ENCODE results near the gene LEFTY2.

LEFTY2 gene

GRCh38 chr1:225946803-225947202, 5.8 kb upstream of the LEFTY2 start:
- Histone ChIP-seq H3K27me3 (ENCODE audit: low read length) (no peaks in the 10 kb centered on the region), H3K9me3 (ENCODE audit: insufficient read depth, low read length) (no peaks in the 10 kb centered on the region), H3K4me2 (ENCODE audit: low read depth, low read length, poor library complexity, severe bottlenecking) (no peak overlapping the region), H3K4me3 (ENCODE audit: insufficient read depth, low read length, poor library complexity, severe bottlenecking) (no peak overlapping the region), H2AFZ (ENCODE audit: low read depth, low read length, severe bottlenecking) (no peak overlapping the region), H3K79me2 (ENCODE audit: insufficient read depth, low read length) (no peaks in the 10 kb centered on the region), H3K9me2 (replicated peaks; ENCODE audit: insufficient read depth, low read length) (no peaks in the 10 kb centered on the region), H3F3A (ENCODE audit: insufficient read depth) (peaks cover 3% of the 10 kb centered on the region; the same call in 1 of the 2 replicates), H3K27ac (ENCODE audit: low read depth, low read length) (no peak overlapping the region), H3K36me3 (ENCODE audit: low read length) (no peaks in the 10 kb centered on the region), H3K9ac (ENCODE audit: low read length) (no peak overlapping the region), H4K20me1 (ENCODE audit: low read depth, low read length) (no peaks in the 10 kb centered on the region)
- no peak for TF ChIP-seq EZH2phosphoT487 (conservative IDR thresholded peaks at IDR 0.05; ENCODE audit: low read length)
- TF ChIP-seq, protein P1, sequence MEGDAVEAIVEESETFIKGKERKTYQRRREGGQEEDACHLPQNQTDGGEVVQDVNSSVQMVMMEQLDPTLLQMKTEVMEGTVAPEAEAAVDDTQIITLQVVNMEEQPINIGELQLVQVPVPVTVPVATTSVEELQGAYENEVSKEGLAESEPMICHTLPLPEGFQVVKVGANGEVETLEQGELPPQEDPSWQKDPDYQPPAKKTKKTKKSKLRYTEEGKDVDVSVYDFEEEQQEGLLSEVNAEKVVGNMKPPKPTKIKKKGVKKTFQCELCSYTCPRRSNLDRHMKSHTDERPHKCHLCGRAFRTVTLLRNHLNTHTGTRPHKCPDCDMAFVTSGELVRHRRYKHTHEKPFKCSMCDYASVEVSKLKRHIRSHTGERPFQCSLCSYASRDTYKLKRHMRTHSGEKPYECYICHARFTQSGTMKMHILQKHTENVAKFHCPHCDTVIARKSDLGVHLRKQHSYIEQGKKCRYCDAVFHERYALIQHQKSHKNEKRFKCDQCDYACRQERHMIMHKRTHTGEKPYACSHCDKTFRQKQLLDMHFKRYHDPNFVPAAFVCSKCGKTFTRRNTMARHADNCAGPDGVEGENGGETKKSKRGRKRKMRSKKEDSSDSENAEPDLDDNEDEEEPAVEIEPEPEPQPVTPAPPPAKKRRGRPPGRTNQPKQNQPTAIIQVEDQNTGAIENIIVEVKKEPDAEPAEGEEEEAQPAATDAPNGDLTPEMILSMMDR (IDR thresholded peaks at IDR 0.05; ENCODE audit: insufficient read depth, low read length, poor library complexity, severe bottlenecking) = no peak

- Histone ChIP-seq H3K9me3 (ENCODE audit: insufficient read depth, low read length) (no peaks in the 10 kb centered on the region), H3K4me2 (ENCODE audit: low read depth, low read length, poor library complexity, severe bottlenecking) (no peak overlapping the region), H3K4me3 (ENCODE audit: insufficient read depth, low read length, poor library complexity, severe bottlenecking) (no peak overlapping the region), H3K79me2 (ENCODE audit: insufficient read depth, low read length) (no peaks in the 10 kb centered on the region), H2AFZ (ENCODE audit: low read depth, low read length, severe bottlenecking) (no peak overlapping the region), H3K9me2 (replicated peaks; ENCODE audit: insufficient read depth, low read length) (no peaks in the 10 kb centered on the region), H3F3A (ENCODE audit: insufficient read depth) (peaks cover 3% of the 10 kb centered on the region; the same call in 1 of the 2 replicates), H3K27ac (ENCODE audit: low read depth, low read length) (no peak overlapping the region), H3K9ac (ENCODE audit: low read length) (no peak overlapping the region), H4K20me1 (ENCODE audit: low read depth, low read length) (no peaks in the 10 kb centered on the region), H3K36me3 (ENCODE audit: low read length) (no peaks in the 10 kb centered on the region), H3K27me3 (ENCODE audit: low read length) (no peaks in the 10 kb centered on the region)
- TF ChIP-seq, protein P1 (IDR thresholded peaks at IDR 0.05; ENCODE audit: insufficient read depth, low read length, poor library complexity, severe bottlenecking) = no peak
- no peak for TF ChIP-seq EZH2phosphoT487 (conservative IDR thresholded peaks at IDR 0.05; ENCODE audit: low read length)
These were observed 5.1 kb upstream of the LEFTY2 start for GRCh38 chr1:225946082-225946620.

GRCh38 chr1:225945564-225945963, 4.5 kb upstream of the LEFTY2 start:
- Histone ChIP-seq H3K27me3 (ENCODE audit: low read length) (no peaks in the 10 kb centered on the region), H3K4me2 (ENCODE audit: low read depth, low read length, poor library complexity, severe bottlenecking) (no peak overlapping the region)

More at GRCh38 chr1:225945564-225945963, 4.5 kb upstream of the LEFTY2 start:
- Histone ChIP-seq H3K79me2 (ENCODE audit: insufficient read depth, low read length) (no peaks in the 10 kb centered on the region), H3F3A (ENCODE audit: insufficient read depth) (peaks cover 3% of the 10 kb centered on the region; the same call in 1 of the 2 replicates), H3K9me3 (ENCODE audit: insufficient read depth, low read length) (no peaks in the 10 kb centered on the region), H3K27ac (ENCODE audit: low read depth, low read length) (no peak overlapping the region), H4K20me1 (ENCODE audit: low read depth, low read length) (no peaks in the 10 kb centered on the region), H3K4me3 (ENCODE audit: insufficient read depth, low read length, poor library complexity, severe bottlenecking) (no peak overlapping the region), H3K9me2 (replicated peaks; ENCODE audit: insufficient read depth, low read length) (no peaks in the 10 kb centered on the region), H2AFZ (ENCODE audit: low read depth, low read length, severe bottlenecking) (no peak overlapping the region), H3K36me3 (ENCODE audit: low read length) (no peaks in the 10 kb centered on the region), H3K9ac (ENCODE audit: low read length) (no peak overlapping the region)
- TF ChIP-seq, protein P1 (IDR thresholded peaks at IDR 0.05; ENCODE audit: insufficient read depth, low read length, poor library complexity, severe bottlenecking) = no peak
- no peak for TF ChIP-seq EZH2phosphoT487 (conservative IDR thresholded peaks at IDR 0.05; ENCODE audit: low read length)

Data from SU-DHL-6 (cell line).